SU-DHL-6 (cell line): ENCODE results near the gene OR1J2.

Experiments
- H2AFZ ChIP-seq: fragments of 200-600 bp; sonication (generic); 2 replicates; pipeline ENCODE4 v1.6.1; 2014; ENCODE audit warnings: low read depth, mild to moderate bottlenecking, moderate library complexity, mixed read lengths, antibody characterized with exemption, low read length; ENCODE audit not compliant: severe bottlenecking
- H3F3A ChIP-seq: fragments of 200-600 bp; shearing (Covaris generic); 2 replicates; pipeline ENCODE4 v1.6.0; 2016; ENCODE audit warnings: antibody characterized with exemption, mild to moderate bottlenecking; ENCODE audit not compliant: insufficient read depth
- H3K27ac ChIP-seq: fragments of 200-600 bp; sonication (generic); 2 replicates; pipeline ENCODE4 v1.5.1; 2016; ENCODE audit warnings: low read depth, mild to moderate bottlenecking, low read length, moderate library complexity, mixed read lengths
- H3K27me3 ChIP-seq: fragments of 200-600 bp; sonication (generic), shearing (Covaris generic); 2 replicates; pipeline ENCODE4 v1.6.0; 2014; ENCODE audit warnings: mild to moderate bottlenecking, low read length
- H3K36me3 ChIP-seq: fragments of 200-600 bp; sonication (generic); 2 replicates; pipeline ENCODE4 v1.6.1; 2014; ENCODE audit warnings: mild to moderate bottlenecking, low read length, mixed read lengths
- H3K4me2 ChIP-seq: fragments of 300-600, 200-600 bp; shearing (Covaris generic), sonication (generic); 2 replicates; pipeline ENCODE4 v1.6.0; 2014; ENCODE audit warnings: low read length, low read depth, mild to moderate bottlenecking; ENCODE audit not compliant: poor library complexity, severe bottlenecking
- H3K4me3 ChIP-seq: fragments of 200-600 bp; sonication (generic); 2 replicates; pipeline ENCODE4 v1.5.1; 2014; ENCODE audit warnings: antibody characterized with exemption, low read length, mild to moderate bottlenecking, mixed read lengths; ENCODE audit not compliant: insufficient read depth, poor library complexity, severe bottlenecking
- H3K79me2 ChIP-seq: fragments of 200-600 bp; sonication (generic); 2 replicates; pipeline ENCODE4 v1.6.1; 2014; ENCODE audit warnings: mild to moderate bottlenecking, low read length, moderate library complexity; ENCODE audit not compliant: insufficient read depth
- H3K9ac ChIP-seq: fragments of 200-600 bp; sonication (generic); 2 replicates; pipeline ENCODE4 v1.7.0; 2014; ENCODE audit warnings: mild to moderate bottlenecking, low read length
- H3K9me2 ChIP-seq: fragments of 200-600 bp; sonication (generic); replicated peaks from 2 replicates; pipeline ENCODE4 v1.6.1; 2014; ENCODE audit warnings: low read length; ENCODE audit not compliant: insufficient read depth
- H3K9me3 ChIP-seq: fragments of 200-600 bp; sonication (generic); 2 replicates; pipeline ENCODE4 v1.6.1; 2014; ENCODE audit warnings: low read length, mixed read lengths; ENCODE audit not compliant: insufficient read depth
- H4K20me1 ChIP-seq: fragments of 200-600 bp; sonication (generic); 2 replicates; pipeline ENCODE4 v1.6.1; 2014; ENCODE audit warnings: low read depth, mild to moderate bottlenecking, antibody characterized with exemption, low read length, moderate library complexity, mixed read lengths
- EZH2phosphoT487 ChIP-seq: fragments of 200-600 bp; sonication (generic), shearing (Covaris generic); conservative IDR thresholded peaks from 2 replicates; pipeline ENCODE4 v1.6.1; 2018; ENCODE audit warnings: mild to moderate bottlenecking, antibody characterized with exemption, low read length, moderate library complexity, mixed read lengths
- TF ChIP-seq, protein P1 (sequence below): fragments of 200-600 bp; sonication (generic); IDR thresholded peaks from one replicate; pipeline ENCODE4 v1.5.1; 2017; ENCODE audit warnings: antibody characterized with exemption, mild to moderate bottlenecking, low read length, moderate library complexity; ENCODE audit not compliant: insufficient read depth, poor library complexity, severe bottlenecking

Gene OR1J2

DNA sequence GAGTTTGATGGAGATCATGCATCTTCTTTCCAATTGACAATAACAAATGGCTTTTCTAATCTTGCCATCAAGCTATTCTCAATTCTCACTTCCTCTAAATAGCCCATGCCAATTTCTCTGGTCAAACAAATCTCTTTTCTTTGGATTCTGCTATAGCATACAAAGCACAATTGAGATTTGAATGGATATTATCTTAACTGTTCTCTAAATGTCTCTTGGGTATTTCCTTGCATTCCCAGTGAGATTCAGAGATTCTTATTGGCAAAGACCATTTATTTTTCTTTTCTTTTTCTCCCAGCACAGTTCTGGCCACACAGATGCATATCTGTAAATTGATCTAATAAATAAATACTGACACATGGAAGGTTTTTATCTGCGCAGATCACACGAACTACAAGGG, 42.2 kb downstream of the OR1J2 start, which contains the start of gene OR1N2:
TSS of gene OR1N2 (plus strand) at position 301 of the 400 bp plus-strand sequence. CDS start 100 bp downstream, outside the sequence.
- no peaks in the 10 kb centered on the region for H3K79me2 ChIP-seq
- no peak within 1 kb of the TSS for H2AFZ ChIP-seq
- H3K4me3 ChIP-seq, result no peak within 1 kb of the TSS
- no peaks in the 10 kb centered on the region for H3K9me2 ChIP-seq
- no peaks in the 10 kb centered on the region for H3K36me3 ChIP-seq
- H3K9ac ChIP-seq, result no peak within 1 kb of the TSS
- H3K27ac ChIP-seq, result no peak within 1 kb of the TSS
- no peaks in the 10 kb centered on the region for H3K27me3 ChIP-seq
- no peaks in the 10 kb centered on the region for H4K20me1 ChIP-seq
- H3K9me3 ChIP-seq, result no peaks in the 10 kb centered on the region
- no peak for TF ChIP-seq EZH2phosphoT487
- TF ChIP-seq, protein P1, sequence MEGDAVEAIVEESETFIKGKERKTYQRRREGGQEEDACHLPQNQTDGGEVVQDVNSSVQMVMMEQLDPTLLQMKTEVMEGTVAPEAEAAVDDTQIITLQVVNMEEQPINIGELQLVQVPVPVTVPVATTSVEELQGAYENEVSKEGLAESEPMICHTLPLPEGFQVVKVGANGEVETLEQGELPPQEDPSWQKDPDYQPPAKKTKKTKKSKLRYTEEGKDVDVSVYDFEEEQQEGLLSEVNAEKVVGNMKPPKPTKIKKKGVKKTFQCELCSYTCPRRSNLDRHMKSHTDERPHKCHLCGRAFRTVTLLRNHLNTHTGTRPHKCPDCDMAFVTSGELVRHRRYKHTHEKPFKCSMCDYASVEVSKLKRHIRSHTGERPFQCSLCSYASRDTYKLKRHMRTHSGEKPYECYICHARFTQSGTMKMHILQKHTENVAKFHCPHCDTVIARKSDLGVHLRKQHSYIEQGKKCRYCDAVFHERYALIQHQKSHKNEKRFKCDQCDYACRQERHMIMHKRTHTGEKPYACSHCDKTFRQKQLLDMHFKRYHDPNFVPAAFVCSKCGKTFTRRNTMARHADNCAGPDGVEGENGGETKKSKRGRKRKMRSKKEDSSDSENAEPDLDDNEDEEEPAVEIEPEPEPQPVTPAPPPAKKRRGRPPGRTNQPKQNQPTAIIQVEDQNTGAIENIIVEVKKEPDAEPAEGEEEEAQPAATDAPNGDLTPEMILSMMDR, result no peak
- no peaks in the 10 kb centered on the region for H3F3A ChIP-seq
- no peak within 1 kb of the TSS for H3K4me2 ChIP-seq
